Measurements from ENCODE around the gene SCAMP1. TPM values are rescaled to one million over a fixed set of nuclear protein-coding genes. Genes with fewer than 3 reads are reported as not detected.

Gene SCAMP1
- total RNA-seq, 1 experiment from 2014 or later = 28.7 TPM

GRCh38 chr5:78320401-78320800 lies 40.0 kb upstream of the SCAMP1 start:
- intact Hi-C loops (cut with micrococcal nuclease; ENCODE audit: unreplicated experiment) = loop anchor here (10.0 kb wide), 2 partner anchors 314 to 574 kb away; no protein-coding TSS in a partner anchor
- no peak overlapping the region for H3K4me3 ChIP-seq (ENCODE audit: low read depth, low read length, poor library complexity, severe bottlenecking)
- TF ChIP-seq EZH2 (IDR thresholded peaks at IDR 0.05; ENCODE audit: borderline replicate concordance, low read depth, low read length, poor library complexity, severe bottlenecking) = no peak
- TF ChIP-seq, protein P1, sequence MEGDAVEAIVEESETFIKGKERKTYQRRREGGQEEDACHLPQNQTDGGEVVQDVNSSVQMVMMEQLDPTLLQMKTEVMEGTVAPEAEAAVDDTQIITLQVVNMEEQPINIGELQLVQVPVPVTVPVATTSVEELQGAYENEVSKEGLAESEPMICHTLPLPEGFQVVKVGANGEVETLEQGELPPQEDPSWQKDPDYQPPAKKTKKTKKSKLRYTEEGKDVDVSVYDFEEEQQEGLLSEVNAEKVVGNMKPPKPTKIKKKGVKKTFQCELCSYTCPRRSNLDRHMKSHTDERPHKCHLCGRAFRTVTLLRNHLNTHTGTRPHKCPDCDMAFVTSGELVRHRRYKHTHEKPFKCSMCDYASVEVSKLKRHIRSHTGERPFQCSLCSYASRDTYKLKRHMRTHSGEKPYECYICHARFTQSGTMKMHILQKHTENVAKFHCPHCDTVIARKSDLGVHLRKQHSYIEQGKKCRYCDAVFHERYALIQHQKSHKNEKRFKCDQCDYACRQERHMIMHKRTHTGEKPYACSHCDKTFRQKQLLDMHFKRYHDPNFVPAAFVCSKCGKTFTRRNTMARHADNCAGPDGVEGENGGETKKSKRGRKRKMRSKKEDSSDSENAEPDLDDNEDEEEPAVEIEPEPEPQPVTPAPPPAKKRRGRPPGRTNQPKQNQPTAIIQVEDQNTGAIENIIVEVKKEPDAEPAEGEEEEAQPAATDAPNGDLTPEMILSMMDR (conservative IDR thresholded peaks at IDR 0.05; ENCODE audit: low read depth, low read length) = peak; percentile 72
- ChIA-PET CTCF (interaction anchor here (0.7 kb wide), 1 partner anchor 578 kb away, joined by 3 read pairs; no protein-coding TSS in a partner anchor), POLR2A (ENCODE audit: low non-redundant PET) (no interaction called here)
- DNase-seq (ENCODE audit: low spot score) = peak; percentile 48
- no peaks in the 10 kb centered on the region for H3K9me3 ChIP-seq (ENCODE audit: low read depth, low read length, poor library complexity, severe bottlenecking)
- BruUV-seq (replicated peaks) = no TSS peak
- H3K36me3 ChIP-seq (ENCODE audit: insufficient read depth, low read length, poor library complexity, severe bottlenecking) = no peaks in the 10 kb centered on the region
- peaks cover 5% of the 10 kb centered on the region for H3K4me1 ChIP-seq (ENCODE audit: insufficient read depth, low read length, poor library complexity, severe bottlenecking)
- H3K27me3 ChIP-seq (replicated peaks; ENCODE audit: insufficient read depth, low read depth, low read length, poor library complexity) = no peaks in the 10 kb centered on the region
- H3K27ac ChIP-seq (ENCODE audit: low read depth, low read length, poor library complexity, severe bottlenecking) = no peak overlapping the region

DNA sequence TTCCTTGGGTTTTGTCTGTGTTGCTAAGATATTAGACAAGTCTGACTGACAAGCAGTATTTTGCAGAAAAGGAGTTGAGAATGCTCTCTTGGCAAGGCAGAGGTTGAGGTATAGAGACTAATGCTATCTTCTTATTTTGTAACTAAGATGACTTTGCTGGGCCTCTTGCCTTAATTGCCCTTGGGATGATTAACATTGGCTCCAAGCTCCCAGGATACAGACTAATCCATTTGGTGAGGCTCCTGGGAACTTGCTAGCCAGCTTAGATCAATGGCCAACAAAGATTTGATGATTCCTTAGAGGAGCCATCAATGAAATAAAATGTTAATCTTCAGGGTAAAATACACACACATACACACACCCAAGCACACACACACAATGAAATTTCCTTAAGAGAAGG lies 37.2 kb upstream of the SCAMP1 start:
- intact Hi-C loops (cut with micrococcal nuclease; ENCODE audit: unreplicated experiment) = loop anchor here (10.0 kb wide), 2 partner anchors 312 to 572 kb away; no protein-coding TSS in a partner anchor
- no TSS peak for BruUV-seq (replicated peaks)
- H3K27ac ChIP-seq (ENCODE audit: low read depth, low read length, poor library complexity, severe bottlenecking) = no peak overlapping the region
- ChIA-PET CTCF (no interaction called here), POLR2A (ENCODE audit: low non-redundant PET) (no interaction called here)
- no peaks in the 10 kb centered on the region for H3K9me3 ChIP-seq (ENCODE audit: low read depth, low read length, poor library complexity, severe bottlenecking)
- no peaks in the 10 kb centered on the region for H3K27me3 ChIP-seq (replicated peaks; ENCODE audit: insufficient read depth, low read depth, low read length, poor library complexity)
- peaks cover 5% of the 10 kb centered on the region for H3K4me1 ChIP-seq (ENCODE audit: insufficient read depth, low read length, poor library complexity, severe bottlenecking)
- TF ChIP-seq EZH2 (IDR thresholded peaks at IDR 0.05; ENCODE audit: borderline replicate concordance, low read depth, low read length, poor library complexity, severe bottlenecking) = no peak
- TF ChIP-seq, protein P1 (conservative IDR thresholded peaks at IDR 0.05; ENCODE audit: low read depth, low read length) = no peak
- no peak overlapping the region for H3K4me3 ChIP-seq (ENCODE audit: low read depth, low read length, poor library complexity, severe bottlenecking)
- no peak for DNase-seq (ENCODE audit: low spot score)
- no peaks in the 10 kb centered on the region for H3K36me3 ChIP-seq (ENCODE audit: insufficient read depth, low read length, poor library complexity, severe bottlenecking)

DNA sequence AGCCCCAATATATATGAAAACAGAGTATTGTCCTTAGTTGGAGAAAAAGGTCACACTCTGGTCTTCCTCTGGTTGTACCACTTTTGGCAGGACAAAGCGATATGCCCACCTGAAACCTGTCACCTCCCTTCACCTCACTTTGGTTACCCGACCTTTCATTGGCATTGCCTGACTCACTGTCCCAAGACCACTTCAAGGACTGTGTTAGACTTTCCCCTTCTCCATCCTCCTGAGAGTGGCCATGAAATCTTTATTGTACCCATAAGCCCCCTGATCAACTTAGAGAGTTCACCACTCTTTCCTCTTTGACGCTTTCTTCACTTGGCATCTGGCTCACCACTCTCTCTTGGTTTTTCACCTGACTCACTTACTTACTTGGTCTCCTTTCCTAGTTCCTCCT lies 33.5 kb upstream of the SCAMP1 start:
- peaks cover 5% of the 10 kb centered on the region for H3K4me1 ChIP-seq (ENCODE audit: insufficient read depth, low read length, poor library complexity, severe bottlenecking)
- intact Hi-C loops (cut with micrococcal nuclease; ENCODE audit: unreplicated experiment) = loop anchor here (10.0 kb wide), 2 partner anchors 308 to 568 kb away; no protein-coding TSS in a partner anchor
- no peaks in the 10 kb centered on the region for H3K36me3 ChIP-seq (ENCODE audit: insufficient read depth, low read length, poor library complexity, severe bottlenecking)
- H3K9me3 ChIP-seq (ENCODE audit: low read depth, low read length, poor library complexity, severe bottlenecking) = no peaks in the 10 kb centered on the region
- no TSS peak for BruUV-seq (replicated peaks)
- no peak overlapping the region for H3K4me3 ChIP-seq (ENCODE audit: low read depth, low read length, poor library complexity, severe bottlenecking)
- no peaks in the 10 kb centered on the region for H3K27me3 ChIP-seq (replicated peaks; ENCODE audit: insufficient read depth, low read depth, low read length, poor library complexity)
- no peak for DNase-seq (ENCODE audit: low spot score)
- ChIA-PET POLR2A (ENCODE audit: low non-redundant PET) (no interaction called here), CTCF (no interaction called here)
- no peak overlapping the region for H3K27ac ChIP-seq (ENCODE audit: low read depth, low read length, poor library complexity, severe bottlenecking)
- TF ChIP-seq, protein P1 (conservative IDR thresholded peaks at IDR 0.05; ENCODE audit: low read depth, low read length) = no peak
- TF ChIP-seq EZH2 (IDR thresholded peaks at IDR 0.05; ENCODE audit: borderline replicate concordance, low read depth, low read length, poor library complexity, severe bottlenecking) = no peak

Measured in A673 (cell line).